Mammary epithelial cell (primary cell): ENCODE results near the gene ATP10B.

Experiments
- CTCF ChIP-seq, 2 donors: IDR thresholded peaks in 1 of 2; conservative IDR thresholded peaks in 1 of 2; 2 replicates each; pipeline ENCODE4 v1.5.1; 2011 to 2012; ENCODE audit warnings: inconsistent platforms in 2 of 2, low read length in 2 of 2, mild to moderate bottlenecking in 2 of 2, control low read depth in 1 of 2, low read depth in 1 of 2; ENCODE audit not compliant: insufficient read depth in 1 of 2; ENCODE audit errors: extremely low read depth in 1 of 2
- EZH2 ChIP-seq: IDR thresholded peaks from 2 replicates; pipeline ENCODE4 v1.6.1; 2012; ENCODE audit warnings: low read length, inconsistent platforms, borderline replicate concordance

GRCh38 chr5:160547872-160548271, 304.1 kb downstream of the ATP10B start:
- TF ChIP-seq CTCF (conservative IDR thresholded peaks at IDR 0.05 in 1 of 2, IDR thresholded peaks at IDR 0.05 in 1 of 2; ENCODE audit: extremely low read depth in 1 of 2, insufficient read depth in 1 of 2, low read depth in 1 of 2, low read length in 2 of 2) (no peak), EZH2 (no peak)
